Measurements from ENCODE around the gene SLC9A8. TPM values are rescaled to one million over a fixed set of nuclear protein-coding genes. Genes with fewer than 3 reads are reported as not detected.

SLC9A8 gene
- total and polyA plus RNA-seq, 9 of the 15 experiments (the other 6 are each of a cell fraction or from before 2014, with no cell fraction given): 0.56 to 9.7 (median 5.0) TPM

DNA sequence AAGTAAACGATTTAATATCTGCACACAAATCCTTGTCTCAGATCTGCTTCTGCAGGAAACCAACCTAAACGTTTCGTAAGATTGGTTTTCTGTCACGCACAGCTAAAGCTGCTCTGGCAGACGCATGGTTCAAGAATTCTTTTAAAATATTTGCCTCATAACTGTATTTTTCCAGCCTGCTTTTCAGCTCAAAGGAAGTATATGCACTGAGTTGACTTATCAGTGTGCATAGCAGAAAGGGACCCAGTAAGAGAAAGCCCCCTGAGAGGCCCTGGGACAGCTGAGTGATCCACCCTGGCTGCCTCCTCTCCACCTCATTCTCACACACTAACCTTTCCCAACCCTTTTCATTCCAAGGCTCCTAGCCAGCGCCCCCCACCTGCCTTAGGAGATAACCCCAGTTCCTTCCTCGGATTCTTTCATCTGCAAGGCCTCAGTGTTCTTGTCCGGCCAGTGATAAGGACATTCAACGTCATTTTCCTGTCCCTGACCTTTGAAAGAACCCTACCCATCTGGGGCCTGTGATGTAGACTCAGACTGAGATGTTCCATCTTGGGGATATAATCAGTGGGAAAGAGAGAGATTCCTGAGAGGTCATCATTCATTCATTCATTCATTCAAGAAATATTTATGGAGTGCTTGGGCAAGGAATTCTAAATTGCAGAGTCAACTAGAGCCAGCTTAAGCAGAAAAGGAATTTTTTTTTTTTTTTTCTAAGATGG lies 22.4 kb upstream of the SLC9A8 start (continued):
- TF ChIP-seq ZNF655 (CRISPR knock-in tag; IDR thresholded peaks at IDR 0.05): no peak
- TF ChIP-seq REST (IDR thresholded peaks at IDR 0.05; ENCODE audit: borderline replicate concordance): peak; percentile 56
- no peak for TF ChIP-seq REST (CRISPR knock-in tag; IDR thresholded peaks at IDR 0.05; ENCODE audit: low read depth)
- TF ChIP-seq RBFOX2 (IDR thresholded peaks at IDR 0.05; ENCODE audit: low read depth, low read length): peak; percentile 34; the same call in 1 of the 2 replicates
- TF ChIP-seq ZNF589 (CRISPR knock-in tag; IDR thresholded peaks at IDR 0.05; ENCODE audit: low read depth): peak; percentile 63
- TF ChIP-seq, protein P1, sequence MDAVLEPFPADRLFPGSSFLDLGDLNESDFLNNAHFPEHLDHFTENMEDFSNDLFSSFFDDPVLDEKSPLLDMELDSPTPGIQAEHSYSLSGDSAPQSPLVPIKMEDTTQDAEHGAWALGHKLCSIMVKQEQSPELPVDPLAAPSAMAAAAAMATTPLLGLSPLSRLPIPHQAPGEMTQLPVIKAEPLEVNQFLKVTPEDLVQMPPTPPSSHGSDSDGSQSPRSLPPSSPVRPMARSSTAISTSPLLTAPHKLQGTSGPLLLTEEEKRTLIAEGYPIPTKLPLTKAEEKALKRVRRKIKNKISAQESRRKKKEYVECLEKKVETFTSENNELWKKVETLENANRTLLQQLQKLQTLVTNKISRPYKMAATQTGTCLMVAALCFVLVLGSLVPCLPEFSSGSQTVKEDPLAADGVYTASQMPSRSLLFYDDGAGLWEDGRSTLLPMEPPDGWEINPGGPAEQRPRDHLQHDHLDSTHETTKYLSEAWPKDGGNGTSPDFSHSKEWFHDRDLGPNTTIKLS (IDR thresholded peaks at IDR 0.05; ENCODE audit: borderline replicate concordance, low read depth): peak; percentile 64; the same call in 1 of the 2 replicates
- TF ChIP-seq DMBX1 (CRISPR knock-in tag; IDR thresholded peaks at IDR 0.05; ENCODE audit: borderline replicate concordance): peak; percentile 73; the same call in 1 of the 2 replicates
- no peak for TF ChIP-seq FOXJ2 (tag; IDR thresholded peaks at IDR 0.05)
- peak in 1 of 2 experiments; percentile 18; a peak in 1 of 4 replicates for TF ChIP-seq NONO (IDR thresholded peaks at IDR 0.05; ENCODE audit: low read depth in 2 of 2, low read length in 1 of 2)
- TF ChIP-seq KDM1A (IDR thresholded peaks at IDR 0.05): peak; percentile 92 to 93
- TF ChIP-seq CBX1 (IDR thresholded peaks at IDR 0.05; ENCODE audit: low read depth): no peak
- peak; percentile 89 for TF ChIP-seq ZEB2 (IDR thresholded peaks at IDR 0.05)
- TF ChIP-seq JUND (IDR thresholded peaks at IDR 0.05; ENCODE audit: borderline replicate concordance, low read depth, low read length): peak; percentile 72
- peak; percentile 68; the same call in 1 of the 3 replicates for TF ChIP-seq JUND (tag; IDR thresholded peaks at IDR 0.05; ENCODE audit: borderline replicate concordance, low read depth, low read length)
- TF ChIP-seq EP400 (IDR thresholded peaks at IDR 0.05): peak; percentile 70
- no peak for TF ChIP-seq POLR2G (IDR thresholded peaks at IDR 0.05; ENCODE audit: low read depth, low read length)
- TF ChIP-seq SREBF1 (IDR thresholded peaks at IDR 0.05; ENCODE audit: borderline replicate concordance, low read depth, low read length): no peak
- no peak for TF ChIP-seq XRCC3 (IDR thresholded peaks at IDR 0.05)

All from K562 (cell line).